ENCODE results near the gene MUC5B.
"Not testable (repeated sequence)": the region's sequence is repeated elsewhere in the genome, so short reads cannot be mapped to it uniquely, and the experiment has no call there.

Gene MUC5B

GRCh38 chr11:1251236-1251770, 28.4 kb downstream of the MUC5B start:
- DNase-seq (ENCODE audit: low spot score): no peak

GRCh38 chr11:1252371-1253102, 29.7 kb downstream of the MUC5B start:
- no peak for DNase-seq (ENCODE audit: low spot score)

- DNase-seq (ENCODE audit: low spot score): no peak
Measured at GRCh38 chr11:1253103-1253485, 30.2 kb downstream of the MUC5B start.

- DNase-seq (ENCODE audit: low spot score): no peak
Measured at GRCh38 chr11:1254086-1254648, 31.3 kb downstream of the MUC5B start.

- DNase-seq (ENCODE audit: low spot score): no peak
Measured at GRCh38 chr11:1254733-1255132, 31.9 kb downstream of the MUC5B start.

GRCh38 chr11:1255151-1255550, 32.3 kb downstream of the MUC5B start:
- DNase-seq (ENCODE audit: low spot score): no peak

GRCh38 chr11:1256257-1257045, 33.6 kb downstream of the MUC5B start:
- no peak for DNase-seq (ENCODE audit: low spot score)

GRCh38 chr11:1257366-1257765, 34.5 kb downstream of the MUC5B start:
- DNase-seq (ENCODE audit: low spot score): no peak

- no peak for DNase-seq (ENCODE audit: low spot score)
Measured at GRCh38 chr11:1257916-1258315, 35.0 kb downstream of the MUC5B start.

GRCh38 chr11:1258401-1259075, 35.7 kb downstream of the MUC5B start:
- no peak for DNase-seq (ENCODE audit: low spot score)

- no peak for DNase-seq (ENCODE audit: low spot score)
Measured at GRCh38 chr11:1259076-1259461, 36.2 kb downstream of the MUC5B start.

GRCh38 chr11:1259561-1259960, 36.7 kb downstream of the MUC5B start:
- no peak for DNase-seq (ENCODE audit: low spot score)

GRCh38 chr11:1260023-1260501, 37.2 kb downstream of the MUC5B start:
- no peak for DNase-seq (ENCODE audit: low spot score)

GRCh38 chr11:1260620-1261019, 37.8 kb downstream of the MUC5B start:
- no peak for DNase-seq (ENCODE audit: low spot score)

- DNase-seq (ENCODE audit: low spot score): no peak
Measured at GRCh38 chr11:1261241-1262071, 38.6 kb downstream of the MUC5B start.

- peak; percentile 91 for DNase-seq (ENCODE audit: low spot score)
Measured at GRCh38 chr11:1262172-1263006, 39.5 kb downstream of the MUC5B start.

- no peak for DNase-seq (ENCODE audit: low spot score)
Measured at GRCh38 chr11:1263010-1263409, 40.1 kb downstream of the MUC5B start.

GRCh38 chr11:1264444-1264843, 41.6 kb downstream of the MUC5B start:
- peak; percentile 43 for DNase-seq (ENCODE audit: low spot score)

- DNase-seq (ENCODE audit: low spot score): not testable (repeated sequence)
Measured at GRCh38 chr11:1265480-1265879, 42.6 kb downstream of the MUC5B start.

- not testable (repeated sequence) for DNase-seq (ENCODE audit: low spot score)
Measured at GRCh38 chr11:1266976-1267375, 44.1 kb downstream of the MUC5B start.
